Uterus (tissue), 2 donors: Measurements from ENCODE around the gene RASL10B.
"Not testable (repeated sequence)": the region's sequence is repeated elsewhere in the genome, so short reads cannot be mapped to it uniquely, and the experiment has no call there.

Experiments used
- POLR2A ChIP-seq, 2 donors: fragments of 450-650 bp; IDR thresholded peaks; one replicate each; pipeline ENCODE4 v1.6.1; 2016; ENCODE audit warnings: antibody characterized with exemption in 2 of 2, mild to moderate bottlenecking in 1 of 2, moderate library complexity in 1 of 2
- TF ChIP-seq, protein P1 (sequence below), 4 experiments: fragments of 200-600 bp in 2 of 4; fragments of 450-650 bp in 2 of 4; sonication (generic) in 2 of 4; IDR thresholded peaks; one replicate each; pipeline ENCODE4 v1.5.1; 2016 to 2019; ENCODE audit warnings: antibody characterized with exemption in 4 of 4, mild to moderate bottlenecking in 2 of 4, moderate library complexity in 1 of 4

GRCh38 chr17:35703308-35703707, 28.1 kb upstream of the RASL10B start:
- TF ChIP-seq, protein P1, sequence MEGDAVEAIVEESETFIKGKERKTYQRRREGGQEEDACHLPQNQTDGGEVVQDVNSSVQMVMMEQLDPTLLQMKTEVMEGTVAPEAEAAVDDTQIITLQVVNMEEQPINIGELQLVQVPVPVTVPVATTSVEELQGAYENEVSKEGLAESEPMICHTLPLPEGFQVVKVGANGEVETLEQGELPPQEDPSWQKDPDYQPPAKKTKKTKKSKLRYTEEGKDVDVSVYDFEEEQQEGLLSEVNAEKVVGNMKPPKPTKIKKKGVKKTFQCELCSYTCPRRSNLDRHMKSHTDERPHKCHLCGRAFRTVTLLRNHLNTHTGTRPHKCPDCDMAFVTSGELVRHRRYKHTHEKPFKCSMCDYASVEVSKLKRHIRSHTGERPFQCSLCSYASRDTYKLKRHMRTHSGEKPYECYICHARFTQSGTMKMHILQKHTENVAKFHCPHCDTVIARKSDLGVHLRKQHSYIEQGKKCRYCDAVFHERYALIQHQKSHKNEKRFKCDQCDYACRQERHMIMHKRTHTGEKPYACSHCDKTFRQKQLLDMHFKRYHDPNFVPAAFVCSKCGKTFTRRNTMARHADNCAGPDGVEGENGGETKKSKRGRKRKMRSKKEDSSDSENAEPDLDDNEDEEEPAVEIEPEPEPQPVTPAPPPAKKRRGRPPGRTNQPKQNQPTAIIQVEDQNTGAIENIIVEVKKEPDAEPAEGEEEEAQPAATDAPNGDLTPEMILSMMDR (IDR thresholded peaks at IDR 0.05) = not testable (repeated sequence)
- not testable (repeated sequence) for TF ChIP-seq POLR2A (IDR thresholded peaks at IDR 0.05)
